G401.6 (cell line): ENCODE measurements around the gene GRIP2.

Source experiments
- FAIRE-seq: peaks from 2 replicates; lab custom pipeline; 2012; peaks lifted over from hg19 to GRCh38; lab: Jason Lieb, UNC

The GRIP2 gene

DNA sequence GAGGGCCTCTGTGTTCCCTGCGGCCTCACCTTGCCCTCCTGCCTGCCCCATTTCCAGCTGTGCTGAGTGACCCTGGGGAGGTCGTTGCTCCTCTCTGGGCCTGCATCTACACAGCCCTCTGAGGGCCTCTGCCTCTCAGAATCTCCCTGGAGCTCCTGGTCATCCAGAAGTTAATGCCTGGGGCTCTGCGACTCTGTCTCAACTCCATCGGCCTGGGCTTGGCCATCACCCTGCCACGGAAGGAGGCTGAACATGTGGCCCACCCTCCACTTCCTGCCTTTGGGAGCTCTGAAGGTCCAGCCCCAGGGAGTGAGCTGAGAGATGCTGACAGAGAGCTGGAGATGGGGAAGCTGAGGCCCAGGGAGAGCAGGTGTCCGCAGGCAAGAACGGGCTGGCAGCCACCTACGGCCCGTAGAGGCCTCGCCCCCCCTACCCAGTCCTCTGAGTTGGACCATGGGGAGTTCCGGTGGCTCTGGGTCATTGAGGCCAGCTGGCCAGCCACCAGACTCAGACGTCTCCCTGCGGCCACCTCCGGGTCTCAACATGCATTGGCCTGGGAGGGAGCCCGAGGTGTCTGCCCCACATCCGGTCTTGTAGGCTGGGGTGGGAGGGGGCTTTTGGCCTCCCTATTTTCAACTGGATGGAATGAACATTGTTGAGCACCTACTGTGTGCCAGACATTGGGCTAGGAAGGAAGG lies 34.2 kb downstream of the GRIP2 start:
- no peak for FAIRE-seq

DNA sequence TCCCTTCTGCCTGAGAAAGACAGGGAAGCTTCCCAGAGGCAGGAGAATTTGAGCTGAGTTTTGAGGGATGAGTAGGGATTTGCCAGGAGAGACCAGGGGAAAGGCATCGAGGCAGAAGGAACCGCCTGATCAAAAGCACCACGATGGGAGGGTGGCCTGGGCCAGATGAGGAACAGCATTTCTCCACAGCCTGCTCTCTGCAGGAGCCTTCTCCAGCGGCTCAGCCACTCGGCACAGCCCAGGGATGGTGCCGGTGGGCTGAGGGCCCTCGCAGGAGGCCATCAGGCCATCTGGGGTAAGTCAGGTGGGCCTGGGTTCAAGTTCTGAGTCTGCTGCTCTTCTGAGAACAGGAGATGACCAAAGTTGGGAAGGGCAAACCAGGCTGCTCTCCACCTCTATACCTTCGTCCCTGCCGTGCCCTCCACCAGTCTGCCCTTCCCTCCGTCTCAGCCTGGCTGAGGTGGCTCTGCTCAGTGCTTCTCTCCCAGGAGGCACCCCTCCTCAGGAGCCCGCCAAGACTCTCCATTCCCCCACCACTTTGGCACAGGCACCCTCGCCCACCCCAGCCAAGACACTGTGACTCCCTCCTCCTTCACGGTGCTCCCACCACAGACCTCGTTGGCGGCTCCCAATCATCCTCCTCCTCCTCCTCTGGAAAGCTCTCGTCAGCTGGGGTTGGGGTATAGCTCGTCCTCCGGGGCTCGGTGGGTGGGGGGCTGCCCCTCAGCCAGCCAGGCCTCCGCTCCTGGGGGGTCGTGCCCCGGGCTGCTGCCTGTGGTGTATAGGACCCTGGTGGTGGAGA lies 34.9 kb downstream of the GRIP2 start:
- no peak for FAIRE-seq

DNA sequence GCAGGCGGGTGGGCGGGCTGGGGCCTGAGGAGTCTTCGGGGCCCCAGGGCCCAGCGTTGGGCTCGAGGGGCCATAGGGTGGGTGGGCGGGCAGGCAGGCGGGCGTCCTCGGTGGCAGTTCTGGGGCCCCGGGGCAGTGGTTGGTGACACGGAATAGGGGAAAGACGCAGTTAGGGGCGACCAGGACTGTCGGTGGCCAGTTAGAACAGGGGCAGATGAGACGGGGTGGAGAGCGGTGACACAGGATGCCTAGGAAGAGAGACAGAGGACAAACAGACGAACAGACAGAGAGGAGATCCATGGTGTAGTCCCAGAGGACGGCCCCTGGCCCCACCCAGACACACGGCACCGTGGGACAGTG lies 36.5 kb downstream of the GRIP2 start:
- no peak for FAIRE-seq

DNA sequence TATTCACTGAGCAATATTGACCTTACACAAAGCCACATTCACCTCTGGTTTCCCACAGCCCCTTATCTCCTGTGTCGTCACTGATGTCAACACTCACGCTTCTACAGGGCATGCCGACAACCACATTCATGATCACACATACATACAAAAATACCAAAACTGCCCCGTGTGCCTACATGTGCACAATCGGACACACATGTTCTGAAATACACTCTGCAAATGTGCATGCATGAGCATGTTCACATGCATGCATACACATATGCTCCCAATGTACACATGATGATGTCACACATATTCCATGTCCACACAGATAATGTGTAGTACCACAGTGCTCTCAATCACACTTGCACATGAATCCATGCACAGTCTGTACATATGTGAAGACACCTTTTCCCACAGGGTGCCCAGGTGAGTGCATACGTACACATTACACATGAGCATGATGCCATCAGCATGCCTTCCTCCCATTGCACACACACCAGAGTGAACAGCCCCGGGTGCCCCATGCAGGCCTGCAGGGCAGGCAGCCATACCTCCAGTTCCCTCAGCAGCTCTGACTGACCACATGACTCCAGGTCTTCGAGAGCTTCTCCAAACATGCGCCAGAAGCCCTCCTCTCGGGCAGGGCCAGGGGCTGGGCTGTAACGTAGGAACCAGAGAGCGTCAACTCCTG lies 37.0 kb downstream of the GRIP2 start:
- no peak for FAIRE-seq

DNA sequence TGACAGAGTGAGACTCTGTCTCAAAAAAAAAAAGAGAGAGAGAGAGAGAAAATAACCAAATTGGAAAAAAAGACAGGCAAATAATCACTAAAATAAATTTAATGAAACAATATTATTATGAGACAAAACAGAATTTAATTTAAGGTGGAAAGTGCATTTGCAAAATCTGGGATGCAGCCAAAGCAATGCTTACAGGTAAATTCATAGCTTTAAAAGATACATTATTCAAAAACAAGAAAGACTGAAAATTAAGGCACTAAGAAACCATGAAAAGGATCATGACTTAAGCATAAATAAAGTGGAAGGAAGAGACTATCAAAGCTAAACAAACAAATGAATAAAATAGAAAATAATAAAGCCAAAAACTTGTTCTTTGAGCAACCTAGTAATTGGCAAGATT lies 37.7 kb downstream of the GRIP2 start:
- FAIRE-seq, result no peak

DNA sequence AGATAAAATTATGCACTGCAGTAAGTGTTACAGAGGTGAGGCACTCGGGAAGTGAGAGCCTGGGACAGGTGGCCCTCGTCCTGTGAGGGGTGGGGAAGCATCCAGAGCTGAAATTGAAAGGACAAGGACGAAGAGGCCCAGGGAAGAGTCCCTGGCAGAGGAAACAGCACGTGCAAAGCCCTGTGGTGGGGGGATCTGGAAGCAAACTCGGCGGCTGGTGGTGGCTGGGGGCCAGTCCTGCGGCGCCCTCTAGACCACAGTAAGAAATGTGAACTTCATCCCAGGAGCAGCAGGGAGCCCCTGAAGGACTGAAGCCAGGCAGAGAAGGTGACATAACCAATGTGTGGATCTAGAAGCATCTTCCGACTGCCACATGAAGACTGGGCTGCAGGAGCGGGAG lies 42.8 kb downstream of the GRIP2 start:
- no peak for FAIRE-seq

DNA sequence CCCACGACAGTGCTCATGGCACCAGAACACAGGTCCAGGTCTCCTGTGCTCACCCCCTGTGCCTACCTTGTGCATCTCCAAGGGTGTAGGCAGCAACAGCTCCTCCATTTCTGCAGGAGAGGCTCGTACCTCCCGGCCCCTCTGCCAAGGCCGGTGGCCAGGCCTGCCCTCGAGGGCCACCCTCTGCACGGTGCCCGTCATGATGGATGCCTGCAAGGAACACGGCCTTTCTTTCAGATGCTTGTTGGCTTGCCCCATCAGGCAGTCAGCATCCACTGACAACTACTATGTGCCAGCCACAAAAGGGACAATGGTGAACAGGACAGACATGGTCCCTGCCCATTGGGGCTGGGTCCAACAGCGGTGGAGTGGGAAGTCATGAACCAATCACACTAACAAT lies 43.8 kb downstream of the GRIP2 start:
- FAIRE-seq, result no peak

DNA sequence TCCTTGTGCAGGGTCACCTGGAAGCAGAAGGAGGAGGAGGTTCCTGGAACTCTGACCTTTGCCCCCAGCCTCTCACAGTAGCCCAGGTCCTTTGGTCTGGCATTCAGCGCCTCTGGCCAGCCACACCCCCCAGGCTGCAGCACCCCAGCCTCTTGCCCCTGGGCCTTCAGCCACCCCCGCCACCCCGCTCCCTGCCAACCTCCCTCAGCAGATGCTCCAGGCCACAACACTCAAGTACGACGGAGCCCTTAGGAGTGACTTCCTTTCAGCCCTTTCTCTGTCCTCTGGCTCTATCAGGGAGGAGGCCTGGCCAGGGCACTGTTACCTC lies 45.2 kb downstream of the GRIP2 start:
- FAIRE-seq, result no peak

DNA sequence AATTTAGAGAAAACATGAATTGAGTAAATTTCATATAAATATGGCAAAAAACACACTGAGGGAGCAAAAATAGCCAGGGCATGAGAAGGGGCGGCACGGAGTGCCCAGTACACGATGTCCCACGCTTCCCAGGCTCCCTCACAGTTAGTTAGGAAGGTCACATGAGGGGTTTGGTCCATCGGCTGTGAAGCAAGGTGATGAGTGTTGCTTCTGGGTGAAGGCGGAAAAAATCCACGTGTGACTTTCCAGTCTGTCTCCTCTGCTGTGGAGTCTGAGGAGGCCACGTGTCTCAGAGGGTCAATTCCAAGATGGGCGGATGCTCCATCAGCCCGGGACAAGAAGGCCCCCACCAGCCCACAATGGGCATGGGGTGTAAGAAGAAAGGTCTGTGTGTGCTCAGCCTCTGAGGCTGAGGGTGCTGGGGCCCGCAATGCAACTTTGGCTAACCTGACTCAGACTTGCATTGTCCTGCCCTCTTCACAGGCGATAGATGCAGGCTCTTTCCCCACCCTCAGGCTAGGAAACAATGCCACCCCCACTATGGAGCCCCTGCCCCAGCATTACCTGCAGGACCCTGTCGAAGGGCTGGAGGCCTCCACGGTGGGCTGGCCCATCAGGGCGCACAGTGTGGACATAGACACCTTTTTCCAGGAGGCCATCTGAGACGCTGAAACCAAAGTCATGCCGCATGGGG lies 45.7 kb downstream of the GRIP2 start:
- no peak for FAIRE-seq

DNA sequence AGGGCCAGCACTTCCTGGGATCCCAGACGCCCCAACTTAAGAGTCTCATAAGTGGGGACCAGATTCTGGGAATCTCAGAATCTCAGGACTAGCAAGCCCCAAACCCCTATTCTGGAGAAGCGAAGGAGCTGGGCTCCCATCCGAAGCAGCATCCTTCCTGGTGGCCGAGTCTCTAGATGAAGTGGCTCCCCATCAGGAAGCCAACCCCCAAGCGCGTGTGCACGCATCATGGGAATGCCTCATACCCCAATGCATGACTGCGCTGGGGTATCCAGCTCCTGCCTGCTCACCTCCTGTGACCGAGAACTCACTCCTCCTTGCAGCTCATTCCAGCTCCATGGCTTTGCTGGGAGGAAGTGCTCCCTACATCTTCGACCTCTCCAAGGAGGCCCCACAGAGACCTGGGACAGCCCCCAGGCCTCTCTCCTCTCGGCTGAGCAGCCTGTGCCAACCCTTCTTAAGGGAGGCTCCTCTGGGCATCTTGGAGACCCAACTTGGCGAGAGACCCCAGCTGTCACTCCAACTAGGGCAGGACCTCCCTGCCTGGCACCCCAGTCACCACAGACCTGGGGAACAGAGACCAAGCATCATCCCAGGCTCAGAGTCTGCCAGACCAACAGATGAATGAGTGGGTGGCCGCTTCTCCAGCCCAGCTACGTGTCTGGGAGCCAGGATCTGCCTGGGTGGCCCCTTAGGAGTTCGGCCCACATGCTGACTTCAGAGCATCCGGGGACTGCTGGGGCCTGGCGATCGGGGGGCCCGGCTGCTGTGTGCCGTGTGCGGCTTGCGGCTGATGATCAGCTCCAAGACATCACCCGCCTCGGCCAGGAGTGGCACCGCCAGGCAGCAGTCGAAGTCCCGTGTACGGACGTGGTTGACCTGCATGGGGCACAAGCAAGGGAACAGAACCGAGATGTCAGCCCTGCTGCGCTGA lies 46.9 kb downstream of the GRIP2 start:
- FAIRE-seq, result no peak

DNA sequence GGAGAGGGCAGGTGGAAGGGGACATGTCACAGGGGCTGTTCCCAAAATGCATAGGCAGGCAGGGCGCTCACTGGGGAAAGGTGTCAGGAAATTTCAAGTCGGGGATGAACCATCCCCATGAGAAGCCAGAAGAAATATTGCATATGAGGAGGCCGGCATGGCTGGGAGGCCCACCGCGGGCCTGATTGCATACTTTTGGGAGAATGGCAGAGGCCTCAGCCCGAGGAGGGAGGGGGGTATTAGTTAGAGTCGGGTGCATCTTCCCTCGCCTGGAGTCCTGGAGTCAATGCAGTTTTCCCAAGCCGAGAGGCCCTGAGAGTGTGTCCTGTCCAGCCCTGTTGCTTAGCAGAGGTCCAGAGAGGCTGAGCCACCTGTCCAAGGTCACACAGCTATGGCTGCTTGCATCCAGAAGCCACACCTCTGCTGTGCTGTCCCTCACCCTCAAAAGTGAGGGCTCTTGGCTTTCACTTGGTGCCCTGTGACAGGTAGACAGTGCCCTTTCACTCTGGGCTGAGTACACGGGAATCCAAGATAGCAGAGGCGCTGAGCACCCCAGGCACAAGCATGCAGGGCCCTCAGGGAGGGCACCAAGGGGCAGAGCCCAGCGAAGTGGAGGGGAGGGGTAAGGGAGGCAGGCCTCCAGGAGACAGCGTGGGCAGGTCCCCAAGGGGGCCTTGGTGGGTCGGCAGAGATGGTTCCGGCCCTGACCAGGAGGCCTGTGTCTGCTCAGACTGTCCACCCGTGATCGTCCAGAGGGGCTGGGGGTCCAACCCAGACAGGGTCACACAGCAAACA lies 48.5 kb downstream of the GRIP2 start:
- FAIRE-seq, result no peak

DNA sequence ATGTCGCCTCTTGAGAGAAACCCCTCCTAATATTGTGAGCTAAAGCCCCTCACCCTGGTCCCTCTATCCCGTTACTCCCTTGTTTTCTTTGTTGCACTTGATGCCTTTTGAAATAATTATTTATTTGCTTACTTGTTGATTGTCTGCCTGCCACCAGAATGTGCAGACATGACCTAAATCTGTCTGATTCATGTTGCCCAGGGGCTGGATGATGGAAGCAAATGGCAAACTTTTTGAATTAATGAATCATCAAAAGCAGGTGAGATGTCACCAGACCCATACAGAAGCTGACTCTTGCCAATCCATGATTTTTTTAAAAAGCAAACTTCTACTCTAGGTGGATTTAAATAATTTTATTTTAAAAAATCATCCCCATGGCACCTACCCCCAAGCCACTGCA lies 49.3 kb downstream of the GRIP2 start:
- FAIRE-seq, result no peak

DNA sequence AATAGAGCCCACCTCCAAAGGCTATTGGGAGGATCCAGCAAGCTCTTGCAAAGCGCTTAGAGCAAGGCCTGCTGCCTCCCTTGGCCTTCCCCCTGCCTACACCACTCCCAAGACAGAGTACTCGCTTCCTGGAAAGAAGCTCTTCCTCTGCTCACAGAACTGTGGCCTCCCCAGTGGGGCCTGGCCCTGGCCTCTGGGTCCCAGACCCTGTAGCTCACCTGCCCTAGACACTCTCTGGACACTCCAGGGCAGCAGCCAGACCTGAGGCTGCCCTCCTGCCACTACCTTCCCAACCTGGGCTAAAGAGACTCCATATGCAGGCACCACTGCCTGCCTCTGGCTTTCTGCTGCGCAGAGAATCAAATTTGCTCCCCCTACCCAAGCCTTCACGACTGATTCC lies 49.9 kb downstream of the GRIP2 start:
- no peak for FAIRE-seq

DNA sequence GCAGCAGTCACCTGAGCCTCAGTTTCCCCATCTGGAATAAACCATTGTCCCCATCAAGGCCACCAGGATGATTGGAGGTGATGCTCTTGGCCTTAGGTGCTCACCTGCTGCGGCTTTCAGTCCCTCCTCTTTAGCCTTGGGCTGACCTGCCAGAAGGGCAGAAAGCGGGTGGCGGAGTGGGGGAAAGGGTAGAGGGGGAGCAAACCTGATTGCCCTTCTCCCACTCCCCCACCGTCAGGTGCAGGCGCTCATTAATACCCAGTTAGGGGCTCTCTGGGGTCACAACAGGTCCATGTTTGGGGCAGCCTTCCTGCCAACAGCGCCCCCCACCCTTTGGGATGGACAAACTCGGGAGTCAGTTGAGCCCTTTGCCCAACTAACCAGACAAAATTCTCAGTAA lies 50.5 kb downstream of the GRIP2 start:
- FAIRE-seq, result no peak

DNA sequence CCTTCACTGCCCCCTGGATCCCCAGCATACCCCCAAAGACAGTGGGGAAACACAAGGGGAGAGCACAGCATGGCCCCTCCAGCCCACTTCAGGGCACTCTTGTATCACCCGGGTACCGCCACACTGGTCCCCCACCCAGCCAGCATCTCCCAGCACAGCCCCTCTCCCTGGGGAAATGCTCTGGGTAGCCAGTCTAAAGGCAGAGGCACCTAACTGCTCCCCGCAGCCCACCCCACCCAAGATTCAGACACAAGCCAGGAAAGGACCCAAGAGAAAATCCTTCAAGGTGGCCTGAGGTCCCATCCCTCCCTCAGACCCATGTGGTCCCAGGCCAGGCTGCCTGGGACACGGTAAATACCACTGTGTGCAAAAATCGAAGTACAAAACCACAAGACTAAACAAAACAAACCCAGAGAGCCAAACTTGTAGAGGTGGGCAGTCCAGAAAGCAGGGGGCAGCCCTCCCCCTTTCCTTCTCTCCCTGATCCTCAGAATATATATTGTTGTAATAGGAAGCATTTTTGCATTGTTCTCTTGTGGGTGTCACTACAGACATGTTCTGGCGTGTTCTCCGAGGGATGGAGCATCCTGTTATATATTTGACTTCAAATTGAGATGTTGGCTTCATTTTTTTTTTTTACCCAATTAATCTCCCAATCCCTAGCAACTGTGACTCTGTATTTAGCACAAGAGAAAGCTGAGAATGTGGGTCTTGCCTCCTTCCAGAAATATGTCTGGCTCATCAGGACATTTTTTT lies 51.7 kb downstream of the GRIP2 start:
- FAIRE-seq, result no peak

DNA sequence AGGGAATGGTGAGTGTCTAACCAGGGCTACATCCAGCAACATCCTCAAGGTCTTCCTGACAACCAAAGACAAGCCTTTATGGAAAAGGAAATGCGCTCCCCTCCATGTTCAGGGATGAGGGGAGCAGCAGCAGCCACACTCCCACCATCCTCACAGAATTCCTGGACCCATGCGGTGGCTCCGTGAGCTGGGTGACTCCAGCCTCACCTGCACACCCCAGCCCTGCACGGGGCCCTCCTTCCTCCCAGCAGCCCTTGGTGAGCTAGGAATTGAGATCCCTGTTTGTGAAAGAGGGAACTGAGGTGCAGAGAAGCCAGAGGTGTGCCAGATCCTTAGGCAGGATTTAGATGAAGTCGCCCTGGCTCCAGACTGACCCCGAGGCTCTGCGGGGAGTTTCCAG lies 52.3 kb downstream of the GRIP2 start:
- no peak for FAIRE-seq

DNA sequence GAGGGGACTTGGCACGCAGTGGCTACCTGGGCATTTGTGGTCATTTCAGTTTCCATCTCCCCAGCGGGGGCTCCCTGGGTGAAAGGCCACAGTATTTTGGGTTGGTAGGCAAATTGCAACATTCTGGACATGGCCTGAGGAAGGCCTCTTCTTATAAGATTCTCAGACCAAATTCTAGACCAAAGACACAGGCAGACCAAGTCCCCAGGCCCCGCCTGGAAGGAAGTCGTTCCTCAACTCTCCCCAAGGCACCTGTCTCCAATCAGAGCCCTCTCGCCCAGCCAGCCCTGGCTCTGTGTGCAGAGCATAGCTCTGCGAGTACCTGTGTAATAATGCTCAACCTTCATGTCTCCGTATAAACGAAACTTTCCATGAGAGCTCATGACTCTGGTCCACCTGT lies 53.1 kb downstream of the GRIP2 start:
- FAIRE-seq, result no peak

DNA sequence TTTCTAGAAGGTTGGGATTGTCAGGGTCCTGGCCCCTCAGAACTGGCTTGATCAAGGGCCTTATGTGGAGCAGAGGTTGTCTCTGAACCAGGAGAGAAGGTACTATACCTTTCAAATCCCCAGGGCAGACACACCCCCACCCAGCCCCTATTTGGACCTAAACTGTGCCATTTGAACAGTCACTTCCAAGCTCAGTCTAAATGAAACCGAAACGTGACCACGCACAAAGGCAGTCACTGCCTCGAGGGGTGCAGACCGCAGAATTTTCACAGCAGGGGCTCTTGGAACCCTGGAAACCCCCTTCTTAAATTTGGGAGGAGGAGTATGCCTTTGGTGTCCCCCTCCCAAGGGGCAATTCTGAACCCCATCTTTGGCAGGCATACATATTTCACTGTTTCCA lies 53.7 kb downstream of the GRIP2 start:
- FAIRE-seq, result no peak

DNA sequence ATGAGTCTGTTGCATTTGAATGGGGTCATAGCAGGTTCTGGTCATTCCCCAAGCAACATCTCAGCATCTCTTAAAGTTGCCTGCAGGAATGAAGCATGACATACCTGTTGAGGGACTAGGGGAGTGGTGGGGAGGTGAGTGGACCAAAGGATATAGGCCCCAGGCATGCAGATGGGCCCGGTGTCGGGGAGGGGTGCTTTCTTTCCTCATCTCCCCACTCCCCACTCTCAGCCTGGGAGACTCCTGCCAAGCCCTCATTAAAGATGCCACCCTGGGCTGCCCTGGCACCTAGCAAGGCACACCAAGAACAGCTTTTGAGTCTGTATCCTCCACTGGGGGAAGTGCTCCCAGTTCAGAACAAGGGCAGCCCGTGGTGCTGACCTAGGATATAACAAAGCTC lies 54.2 kb downstream of the GRIP2 start:
- FAIRE-seq, result no peak

DNA sequence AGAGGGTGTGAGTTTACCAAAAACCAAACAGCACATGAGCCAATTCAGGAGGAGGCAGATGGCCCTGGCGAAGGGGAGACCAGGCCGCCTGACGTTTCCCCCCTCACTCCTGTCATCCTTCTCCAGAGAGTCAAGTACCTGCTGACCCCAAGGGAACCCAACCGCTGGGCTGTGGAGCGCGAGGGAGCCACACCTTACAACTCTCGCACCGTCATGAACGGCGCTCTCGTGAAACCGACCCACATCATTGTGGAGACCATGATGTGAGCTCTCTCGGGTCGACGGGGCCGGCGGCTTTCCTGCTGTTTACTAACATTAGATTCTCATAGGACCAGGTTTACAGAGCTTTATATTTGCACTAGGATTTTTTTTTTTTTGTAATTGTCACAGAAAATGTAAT lies 55.4 kb downstream of the GRIP2 start:
- FAIRE-seq, result no peak
